Muscle layer of duodenum (tissue), 2 donors: ENCODE data around the gene MAPRE2.

Experiments used
- H3K27ac ChIP-seq: one replicate; pipeline ENCODE4 v1.7.0; 2013; ENCODE audit warnings: mild to moderate bottlenecking, low read length
- H3K27me3 ChIP-seq: one replicate; pipeline ENCODE4 v1.7.0; 2013; ENCODE audit warnings: low read depth, mild to moderate bottlenecking, control low read depth, low read length
- H3K36me3 ChIP-seq, 2 donors: one replicate each; pipeline ENCODE4 v1.7.0; 2013; ENCODE audit warnings: low read length in 2 of 2, control low read depth in 1 of 2, mild to moderate bottlenecking in 1 of 2; ENCODE audit not compliant: insufficient read depth in 2 of 2, control insufficient read depth in 1 of 2
- H3K4me1 ChIP-seq, 2 donors: one replicate each; pipeline ENCODE4 v1.7.0; 2013; ENCODE audit warnings: low read length in 2 of 2, mild to moderate bottlenecking in 2 of 2, control low read depth in 1 of 2, moderate library complexity in 1 of 2; ENCODE audit not compliant: insufficient read depth in 2 of 2, control insufficient read depth in 1 of 2
- H3K4me3 ChIP-seq, 2 donors: one replicate each; pipeline ENCODE4 v1.7.0; 2013; ENCODE audit warnings: low read length in 2 of 2, low read depth in 1 of 2, mild to moderate bottlenecking in 1 of 2
- H3K9me3 ChIP-seq, 2 donors: one replicate each; pipeline ENCODE4 v1.7.0; 2013; ENCODE audit warnings: low read length in 2 of 2, control low read depth in 1 of 2, mild to moderate bottlenecking in 1 of 2; ENCODE audit not compliant: control insufficient read depth in 1 of 2
- donor health status: healthy.

The MAPRE2 gene

DNA sequence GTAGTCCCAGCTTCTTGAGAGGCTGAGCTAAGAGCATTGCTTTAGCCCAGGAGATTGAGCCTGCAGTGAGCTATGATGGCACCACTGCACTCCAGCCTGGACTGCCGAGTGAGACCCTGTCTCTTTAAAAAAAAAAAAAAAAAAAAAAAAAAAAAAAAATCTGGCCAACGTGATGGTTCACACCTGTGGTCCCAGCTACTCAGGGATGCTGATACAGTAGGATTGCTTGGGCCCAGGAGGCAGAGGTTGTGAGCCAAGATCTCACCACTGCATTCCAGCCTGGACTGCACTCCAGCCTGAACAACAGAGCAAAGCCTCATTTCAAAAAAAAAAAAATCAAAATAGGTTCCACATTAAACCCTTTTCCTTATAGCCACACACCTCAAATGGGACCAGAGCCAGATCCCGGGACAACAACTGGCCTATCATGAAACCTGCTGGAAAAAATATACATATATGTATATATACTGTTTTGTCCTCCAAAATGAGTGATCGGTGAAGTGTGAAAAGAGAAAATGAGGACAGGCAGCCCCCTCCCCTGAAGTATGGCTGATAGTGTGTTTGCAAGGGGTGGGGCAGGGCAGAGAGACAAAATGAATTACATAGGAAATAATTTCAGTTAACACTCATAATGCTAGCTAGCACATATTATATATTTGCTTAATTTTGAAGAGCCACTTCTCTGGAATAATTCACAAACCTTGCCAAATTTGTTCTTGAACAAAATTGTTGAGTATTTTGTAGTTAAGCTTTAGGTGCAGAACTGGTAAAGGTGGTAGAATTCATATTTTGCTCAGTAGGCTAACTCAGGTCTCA is 22.9 kb downstream of the MAPRE2 start:
- Histone ChIP-seq H3K36me3 (no peaks in the 10 kb centered on the region), H3K27ac (no peak overlapping the region), H3K9me3 (no peaks in the 10 kb centered on the region), H3K4me1 (peaks cover 0 to 13% of the 10 kb centered on the region in 2 donors), H3K27me3 (no peaks in the 10 kb centered on the region), H3K4me3 (no peak overlapping the region)

DNA sequence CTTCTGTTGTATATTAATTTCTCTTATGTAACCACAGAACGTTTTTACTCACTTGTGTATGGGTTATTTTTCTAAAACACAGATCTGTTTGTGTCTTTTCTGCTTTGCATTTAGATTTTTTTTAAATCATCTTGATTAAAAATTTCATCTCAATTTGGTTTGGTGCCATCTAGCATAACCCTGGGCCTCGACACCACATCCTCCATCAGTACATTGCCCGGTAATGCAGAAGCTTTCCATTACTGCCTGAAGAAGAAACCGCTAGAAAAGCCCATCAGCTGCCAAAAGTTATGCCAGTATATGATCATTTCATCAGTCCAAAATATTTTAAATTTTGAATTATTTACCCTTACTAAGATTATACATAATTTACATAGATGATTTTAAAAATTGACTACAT is 26.2 kb downstream of the MAPRE2 start:
- Histone ChIP-seq H3K27me3 (no peaks in the 10 kb centered on the region), H3K4me3 (no peak overlapping the region), H3K4me1 (peaks cover 0 to 7% of the 10 kb centered on the region in 2 donors), H3K36me3 (peaks cover 5 to 6% of the 10 kb centered on the region in 2 donors), H3K9me3 (no peaks in the 10 kb centered on the region), H3K27ac (no peak overlapping the region)

DNA sequence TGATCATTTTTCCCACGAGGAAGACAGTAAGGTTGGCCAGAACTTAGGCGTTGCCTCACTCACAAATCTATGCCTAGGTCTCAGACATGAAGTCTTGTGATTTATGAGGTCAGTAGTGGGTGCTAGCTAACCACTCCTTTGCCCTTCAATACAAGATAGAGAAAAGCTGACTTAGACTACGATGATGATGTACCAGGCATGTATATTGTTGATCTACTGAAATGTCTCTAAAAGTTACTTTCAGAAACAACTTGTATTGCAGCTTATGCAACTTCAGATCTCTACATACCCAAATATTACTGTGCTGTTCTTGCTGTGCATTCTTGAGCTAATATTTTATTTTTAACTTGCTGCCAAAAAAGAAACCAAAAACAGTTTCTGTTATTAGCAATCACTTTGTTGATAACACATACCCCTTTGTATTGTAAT is 30.6 kb downstream of the MAPRE2 start:
- Histone ChIP-seq H3K27me3 (no peaks in the 10 kb centered on the region), H3K27ac (no peak overlapping the region), H3K9me3 (no peaks in the 10 kb centered on the region), H3K36me3 (peaks cover 5 to 6% of the 10 kb centered on the region in 2 donors), H3K4me3 (no peak overlapping the region), H3K4me1 (peaks cover 7 to 17% of the 10 kb centered on the region in 2 donors)

DNA sequence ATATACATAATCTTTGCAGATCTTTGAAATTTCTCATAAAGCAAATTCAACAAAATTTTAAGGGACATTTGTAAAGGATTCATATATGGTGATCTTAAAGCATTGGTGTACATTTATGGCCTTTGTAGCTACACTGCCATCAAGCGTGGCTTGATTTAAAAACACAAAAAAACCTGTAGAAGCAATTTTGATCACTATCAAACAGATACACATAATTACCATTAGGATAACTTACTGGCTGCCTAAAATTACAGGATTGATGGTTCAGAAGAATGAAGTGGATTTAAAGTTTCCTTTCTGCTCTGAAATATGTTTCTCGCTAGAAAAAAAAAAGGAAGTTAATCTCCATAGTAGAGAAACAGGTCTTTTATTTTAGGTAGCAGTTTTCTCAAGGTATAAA is 31.4 kb downstream of the MAPRE2 start:
- peaks cover 5 to 6% of the 10 kb centered on the region in 2 donors for H3K36me3 ChIP-seq
- H3K4me3 ChIP-seq, result no peak overlapping the region
- H3K4me1 ChIP-seq, result peaks cover 7 to 17% of the 10 kb centered on the region in 2 donors
- no peaks in the 10 kb centered on the region for H3K27me3 ChIP-seq
- no peaks in the 10 kb centered on the region for H3K9me3 ChIP-seq
- H3K27ac ChIP-seq, result no peak overlapping the region

DNA sequence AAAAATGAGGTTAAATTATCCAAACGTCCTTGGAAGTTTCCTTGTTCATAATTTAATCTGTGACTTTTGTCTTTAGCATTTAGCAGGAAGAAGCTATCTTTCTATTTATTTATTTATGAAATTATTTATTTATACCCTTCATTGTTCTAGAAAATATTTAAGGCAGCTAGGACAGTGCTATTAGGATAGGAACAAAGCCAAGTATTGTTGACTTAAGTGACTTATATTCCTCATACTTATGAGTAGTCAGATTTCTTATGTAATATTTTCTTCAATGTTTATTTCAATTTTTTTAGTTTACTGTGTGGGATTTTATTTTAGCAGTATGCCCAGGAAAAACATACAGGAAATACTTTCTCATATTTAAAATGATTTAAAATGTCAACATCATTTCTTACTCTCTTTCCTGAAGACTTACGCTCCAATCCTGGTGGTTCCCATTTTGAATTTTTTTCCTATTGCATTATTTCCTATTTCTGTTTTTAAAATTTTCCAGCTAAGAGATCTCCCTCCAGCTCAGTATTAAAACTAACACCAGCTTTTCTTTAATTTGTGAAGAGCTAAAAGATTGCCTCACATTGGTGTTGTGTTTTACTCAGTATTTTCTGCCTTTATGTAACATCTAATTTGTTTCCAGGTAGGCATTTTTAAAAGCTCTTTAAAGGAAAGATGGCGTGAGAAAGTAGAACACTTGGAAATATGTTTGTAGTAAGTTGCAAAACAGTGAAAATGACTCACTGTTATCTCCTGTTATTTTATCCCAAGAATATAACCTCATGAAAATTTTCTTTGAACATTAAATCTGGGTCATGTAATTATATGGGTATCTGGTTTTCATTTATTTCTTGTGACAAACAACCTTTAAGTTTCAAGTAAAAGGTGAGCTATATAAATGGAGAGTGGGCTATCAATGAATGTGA is 32.2 kb downstream of the MAPRE2 start:
- Histone ChIP-seq H3K4me3 (no peak overlapping the region), H3K27me3 (no peaks in the 10 kb centered on the region), H3K9me3 (no peaks in the 10 kb centered on the region), H3K27ac (no peak overlapping the region), H3K36me3 (peaks cover 5 to 6% of the 10 kb centered on the region in 2 donors), H3K4me1 (peaks cover 7 to 17% of the 10 kb centered on the region in 2 donors)

DNA sequence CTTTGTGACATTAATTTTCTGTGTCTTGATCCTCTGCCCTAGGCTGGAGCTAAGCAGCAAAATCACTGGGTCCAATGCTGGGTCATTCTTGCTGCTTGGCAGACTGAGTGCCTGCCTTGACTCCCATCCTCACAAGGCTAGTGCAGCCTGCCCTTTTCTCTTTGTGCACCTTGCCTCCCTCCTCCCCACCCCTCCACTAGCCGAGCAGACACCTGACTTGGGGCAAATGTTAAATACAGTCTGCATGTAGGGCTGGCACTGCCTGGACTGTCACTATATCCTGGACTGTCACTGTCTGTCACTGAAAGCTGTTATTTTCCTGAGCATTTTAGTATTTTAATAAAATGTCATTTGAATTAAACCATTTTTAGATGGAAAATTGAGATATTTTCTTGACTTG is 33.4 kb downstream of the MAPRE2 start:
- Histone ChIP-seq H3K27ac (no peak overlapping the region), H3K4me1 (peaks cover 7 to 17% of the 10 kb centered on the region in 2 donors), H3K27me3 (no peaks in the 10 kb centered on the region), H3K36me3 (peaks cover 5 to 6% of the 10 kb centered on the region in 2 donors), H3K4me3 (no peak overlapping the region), H3K9me3 (no peaks in the 10 kb centered on the region)

DNA sequence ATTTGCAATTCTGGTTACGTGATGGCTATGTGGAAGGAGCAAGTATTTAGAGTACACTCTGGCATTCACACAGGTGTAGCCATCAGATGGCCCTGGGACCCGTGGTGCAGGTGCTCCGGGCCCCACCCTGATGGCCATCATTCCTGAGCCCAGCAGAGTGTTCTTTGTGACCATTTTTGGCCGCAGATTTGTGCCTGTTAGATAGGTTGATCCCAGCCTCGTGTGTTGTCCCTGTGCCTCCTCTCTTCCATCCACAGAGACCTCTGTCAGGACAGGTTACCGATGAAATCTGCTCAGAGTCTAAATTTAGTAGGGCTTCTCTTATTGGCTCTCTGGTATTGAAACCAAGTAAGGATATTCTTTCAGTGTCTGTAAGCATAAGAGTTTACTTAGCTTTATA is 33.9 kb downstream of the MAPRE2 start:
- no peaks in the 10 kb centered on the region for H3K9me3 ChIP-seq
- H3K27me3 ChIP-seq, result no peaks in the 10 kb centered on the region
- H3K36me3 ChIP-seq, result peaks cover 5 to 6% of the 10 kb centered on the region in 2 donors
- no peak overlapping the region for H3K4me3 ChIP-seq
- peaks cover 7 to 17% of the 10 kb centered on the region in 2 donors for H3K4me1 ChIP-seq
- no peak overlapping the region for H3K27ac ChIP-seq

DNA sequence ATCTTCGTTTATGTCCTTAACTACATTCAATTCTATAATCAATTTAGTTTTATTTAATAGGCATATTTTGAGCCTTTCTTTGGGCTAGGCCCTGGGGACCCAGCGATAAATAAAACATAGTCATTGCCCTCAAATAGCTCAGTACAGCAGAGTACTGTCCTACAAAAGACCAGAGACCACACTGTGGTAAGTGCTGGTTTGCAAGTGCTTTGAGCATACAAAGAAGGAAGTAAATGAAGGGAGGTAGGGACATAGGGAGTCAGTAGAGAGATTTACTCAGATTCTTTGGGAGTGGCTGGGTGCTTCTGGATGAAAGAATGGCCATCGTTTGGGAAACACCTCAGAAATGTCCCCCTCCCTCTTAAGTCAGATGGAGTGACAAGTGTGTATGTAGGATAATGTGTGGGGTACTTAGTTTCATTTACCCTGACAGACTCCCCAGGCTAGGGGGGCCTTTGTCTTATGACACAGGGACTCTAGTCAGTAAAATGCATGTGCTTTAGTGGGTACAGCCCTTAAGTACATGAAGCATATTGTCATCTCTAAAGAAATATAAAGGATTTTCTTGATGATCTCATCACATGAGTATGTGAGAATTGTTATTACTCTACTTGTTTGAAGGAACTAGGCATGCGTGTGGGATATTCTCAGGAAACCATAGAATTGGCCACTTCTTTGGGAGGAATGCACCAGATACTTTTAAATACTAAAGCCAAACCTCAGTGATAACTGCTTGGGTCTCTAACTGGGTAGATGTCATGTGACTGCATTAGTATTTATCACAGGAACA is 35.1 kb downstream of the MAPRE2 start:
- H3K36me3 ChIP-seq, result no peaks in the 10 kb centered on the region
- no peaks in the 10 kb centered on the region for H3K9me3 ChIP-seq
- no peaks in the 10 kb centered on the region for H3K27me3 ChIP-seq
- no peak overlapping the region for H3K4me3 ChIP-seq
- no peak overlapping the region for H3K27ac ChIP-seq
- H3K4me1 ChIP-seq, result peaks cover 7 to 17% of the 10 kb centered on the region in 2 donors

DNA sequence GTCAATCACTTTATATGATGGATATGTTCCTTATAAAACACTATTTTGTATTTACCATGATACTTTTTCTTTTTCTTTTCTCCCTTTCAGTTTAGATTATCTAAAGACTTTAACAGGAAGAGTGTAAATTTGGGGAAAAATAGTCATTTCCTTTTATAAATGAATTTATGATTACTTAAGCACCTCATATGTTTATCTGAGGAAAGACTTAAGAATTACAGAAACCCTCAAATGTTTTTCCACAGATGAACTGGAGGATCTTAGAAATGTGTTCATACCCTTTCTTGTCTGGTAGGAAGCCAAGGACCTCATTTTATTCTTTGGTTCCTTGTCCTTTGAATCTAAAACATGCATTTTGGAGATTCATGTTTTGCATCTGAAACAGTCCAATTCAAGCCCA is 36.7 kb downstream of the MAPRE2 start:
- H3K27ac ChIP-seq, result no peak overlapping the region

DNA sequence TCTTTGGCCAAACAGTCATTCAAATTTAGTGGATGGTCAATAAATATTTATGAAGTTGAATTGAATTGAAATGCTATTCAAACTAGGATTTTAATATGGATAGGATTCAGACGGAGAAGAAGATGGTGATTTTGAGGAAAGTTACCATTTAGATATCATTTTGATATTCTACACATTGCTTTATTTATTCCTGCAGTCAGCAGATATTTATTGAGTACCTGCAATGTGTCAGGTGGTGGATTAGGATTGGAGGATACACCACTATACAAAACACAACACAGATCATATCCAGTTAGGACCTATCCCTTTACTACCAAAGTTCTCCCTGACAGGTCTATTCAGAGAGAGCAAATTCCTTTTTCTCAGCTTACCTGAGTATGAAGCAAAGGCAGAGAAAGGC is 38.8 kb downstream of the MAPRE2 start:
- H3K36me3 ChIP-seq, result no peaks in the 10 kb centered on the region
- peaks cover 0 to 11% of the 10 kb centered on the region in 2 donors for H3K4me1 ChIP-seq
- no peaks in the 10 kb centered on the region for H3K9me3 ChIP-seq
- H3K4me3 ChIP-seq, result no peak overlapping the region
- H3K27ac ChIP-seq, result no peak overlapping the region
- no peaks in the 10 kb centered on the region for H3K27me3 ChIP-seq

More for the DNA sequence above, 36.7 kb downstream of the MAPRE2 start:
- Histone ChIP-seq H3K36me3 (no peaks in the 10 kb centered on the region), H3K27me3 (no peaks in the 10 kb centered on the region), H3K4me1 (peaks cover 0 to 17% of the 10 kb centered on the region in 2 donors), H3K4me3 (no peak overlapping the region), H3K9me3 (no peaks in the 10 kb centered on the region)
